Testis (tissue), 3 donors: Measurements from ENCODE around the gene PTGIR. TPM values are rescaled to one million over a fixed set of nuclear protein-coding genes. Genes with fewer than 3 reads are reported as not detected.
A peak's percentile ranks its signal among the peaks of the same experiment; 100 is the strongest.

ENCODE experiments used
- DNase-seq: peaks from one replicate; pipeline ENCODE4 v3.0.0-alpha.2; 2019
- H3K27ac ChIP-seq, 2 donors: fragments of 200-600 bp; sonication (generic); one replicate each; pipeline ENCODE4 v1.5.1; 2019
- H3K27me3 ChIP-seq: fragments of 200-600 bp; sonication (generic); one replicate; pipeline ENCODE4 v1.5.1; 2019
- H3K36me3 ChIP-seq: fragments of 200-600 bp; sonication (generic); one replicate; pipeline ENCODE4 v1.5.1; 2017; ENCODE audit warnings: low read depth; ENCODE audit errors: missing control alignments
- H3K4me1 ChIP-seq: fragments of 200-600 bp; sonication (generic); one replicate; pipeline ENCODE4 v1.5.1; 2019
- H3K4me3 ChIP-seq, 2 donors: fragments of 200-600 bp; sonication (generic); one replicate each; pipeline ENCODE4 v1.5.1; 2017 to 2019
- H3K9me3 ChIP-seq: fragments of 200-600 bp; sonication (generic); one replicate; pipeline ENCODE4 v1.5.1; 2017
- POLR2A ChIP-seq: fragments of 450-650 bp; IDR thresholded peaks from one replicate; pipeline ENCODE4 v1.6.1; 2017; ENCODE audit warnings: antibody characterized with exemption, mild to moderate bottlenecking, moderate library complexity
- WGBS, 2 donors: methylation state at CpG; one replicate each; pipeline ENCODE4 v1.1.5; 2018; 5-methylcytosine and 5-hydroxymethylcytosine counted together
- intact Hi-C: fragments of 100-400 bp; cut with DNase I; formaldehyde crosslinking; loops from one replicate; pipeline ENCODE4 v1.15.1; 2023; ENCODE audit warnings: low total_unique reads
- polyA plus RNA-seq: library from polyadenylated mRNA; stranded (reverse); fragments of 350-450 nt; fragmentation: Illumina TruSeq; extraction: RNeasy Lipid Tissue Mini Kit (QIAGEN cat#74804); gene quantifications from one replicate; pipeline ENCODE4 v1.2.3, GENCODE V29; 2014; ENCODE audit warnings: low read depth, low replicate concordance; ENCODE audit not compliant: insufficient read depth
- total RNA-seq, 2 donors: library from RNA; depleted of rRNA; stranded (reverse); fragments of >200 nt; gene quantifications; one replicate each; pipeline ENCODE4 v1.2.3, GENCODE V29; 2016
- TF ChIP-seq, protein P1 (sequence below), 3 experiments: fragments of 450-650 bp in 2 of 3; fragments of 200-600 bp in 1 of 3; sonication (generic) in 1 of 3; IDR thresholded peaks; one replicate each; pipeline ENCODE4 v1.5.1; 2016 to 2019; ENCODE audit warnings: antibody characterized with exemption in 3 of 3, mild to moderate bottlenecking in 2 of 3, moderate library complexity in 1 of 3

PTGIR gene
- total and polyA plus RNA-seq, 3 donors from 2014 or later = 0.63 to 1.0 (median 0.87) TPM

DNA sequence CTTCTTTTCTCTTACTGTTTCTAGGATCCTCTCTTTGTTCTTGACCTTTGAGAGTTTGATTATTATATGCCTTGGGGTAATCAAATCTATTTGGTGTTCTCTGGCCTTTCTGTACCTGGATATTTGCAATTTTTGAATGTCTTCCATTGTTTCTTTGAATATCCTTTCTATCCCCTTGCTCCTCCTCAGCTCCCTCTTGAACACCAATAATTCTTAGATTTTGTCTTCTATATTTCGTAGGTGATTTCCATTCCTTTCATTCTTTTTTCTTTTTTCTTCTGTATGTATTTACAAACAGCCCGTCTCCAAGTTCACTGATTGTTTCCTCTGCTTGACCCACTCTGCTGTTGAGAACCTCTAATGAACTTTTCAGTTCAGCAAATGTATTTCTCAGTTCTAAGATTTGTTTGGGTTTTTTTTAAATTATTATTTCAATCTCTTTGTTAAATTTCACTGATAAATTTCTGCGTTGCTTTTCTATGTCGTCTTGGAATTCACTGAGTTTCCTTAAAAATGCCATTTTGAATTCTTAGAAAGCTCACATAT is 26.4 kb downstream of the PTGIR start:
- Histone ChIP-seq H3K27ac (no peak overlapping the region), H3K4me3 (no peak overlapping the region), H3K27me3 (no peaks in the 10 kb centered on the region), H3K4me1 (peaks cover 19% of the 10 kb centered on the region), H3K36me3 (no peaks in the 10 kb centered on the region), H3K9me3 (no peaks in the 10 kb centered on the region)
- WGBS, 2 donors = 91 to 94% methylated on average over 4 of the region's 4 CpGs
- no peak for TF ChIP-seq POLR2A
- TF ChIP-seq, protein P1, sequence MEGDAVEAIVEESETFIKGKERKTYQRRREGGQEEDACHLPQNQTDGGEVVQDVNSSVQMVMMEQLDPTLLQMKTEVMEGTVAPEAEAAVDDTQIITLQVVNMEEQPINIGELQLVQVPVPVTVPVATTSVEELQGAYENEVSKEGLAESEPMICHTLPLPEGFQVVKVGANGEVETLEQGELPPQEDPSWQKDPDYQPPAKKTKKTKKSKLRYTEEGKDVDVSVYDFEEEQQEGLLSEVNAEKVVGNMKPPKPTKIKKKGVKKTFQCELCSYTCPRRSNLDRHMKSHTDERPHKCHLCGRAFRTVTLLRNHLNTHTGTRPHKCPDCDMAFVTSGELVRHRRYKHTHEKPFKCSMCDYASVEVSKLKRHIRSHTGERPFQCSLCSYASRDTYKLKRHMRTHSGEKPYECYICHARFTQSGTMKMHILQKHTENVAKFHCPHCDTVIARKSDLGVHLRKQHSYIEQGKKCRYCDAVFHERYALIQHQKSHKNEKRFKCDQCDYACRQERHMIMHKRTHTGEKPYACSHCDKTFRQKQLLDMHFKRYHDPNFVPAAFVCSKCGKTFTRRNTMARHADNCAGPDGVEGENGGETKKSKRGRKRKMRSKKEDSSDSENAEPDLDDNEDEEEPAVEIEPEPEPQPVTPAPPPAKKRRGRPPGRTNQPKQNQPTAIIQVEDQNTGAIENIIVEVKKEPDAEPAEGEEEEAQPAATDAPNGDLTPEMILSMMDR (IDR thresholded peaks at IDR 0.05) = no peak
- intact Hi-C loops = no loop called here
- DNase-seq = no peak

DNA sequence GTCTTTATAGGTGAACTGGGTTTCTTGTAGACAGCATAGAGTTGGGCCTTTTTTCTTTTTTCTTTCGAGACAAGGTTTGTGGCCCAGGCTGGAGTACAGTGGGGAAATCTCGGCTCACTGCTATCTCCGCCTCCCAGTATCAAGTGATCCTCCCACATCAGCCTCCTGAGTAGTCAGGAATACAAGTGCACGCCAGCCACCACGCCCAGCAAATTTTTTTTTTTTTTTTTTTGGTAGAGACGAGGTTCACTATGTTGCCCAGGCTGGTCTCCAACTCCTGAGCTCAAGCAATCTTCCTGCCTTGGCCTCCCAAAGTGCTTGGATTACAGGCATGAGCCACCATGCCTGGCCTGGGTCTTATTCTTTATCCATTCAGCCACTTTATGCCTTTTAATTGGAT is 28.9 kb downstream of the PTGIR start:
- H3K27ac ChIP-seq = no peak overlapping the region
- H3K4me3 ChIP-seq = no peak overlapping the region
- TF ChIP-seq, protein P1 (IDR thresholded peaks at IDR 0.05) = no peak
- no peak for TF ChIP-seq POLR2A
- WGBS, 2 donors = 57 to 73% methylated on average over 6 of the region's 6 CpGs
- no peaks in the 10 kb centered on the region for H3K27me3 ChIP-seq
- no peaks in the 10 kb centered on the region for H3K9me3 ChIP-seq
- H3K4me1 ChIP-seq = peaks cover 3% of the 10 kb centered on the region
- H3K36me3 ChIP-seq = no peaks in the 10 kb centered on the region
- intact Hi-C loops = no loop called here
- DNase-seq = no peak

DNA sequence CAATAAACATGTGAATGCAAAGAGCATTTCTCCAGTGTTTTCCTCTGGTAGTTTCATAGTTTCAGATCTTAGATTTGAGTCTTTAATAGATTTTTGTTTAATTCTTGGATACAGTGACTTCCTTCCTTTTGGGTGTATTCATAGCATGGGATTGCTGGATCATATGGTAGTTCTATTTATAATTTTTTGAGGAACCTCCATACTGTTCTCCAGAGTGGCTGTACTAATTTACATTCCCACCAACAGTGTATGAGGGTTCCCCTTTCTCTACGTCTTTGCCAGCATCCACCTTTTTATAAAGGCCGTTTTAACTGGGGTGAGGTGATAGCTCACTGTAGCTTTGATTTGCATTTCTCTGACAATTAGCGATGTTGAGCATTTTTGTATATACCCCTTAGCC is 33.0 kb downstream of the PTGIR start:
- no peak overlapping the region for H3K4me3 ChIP-seq
- no peak overlapping the region for H3K27ac ChIP-seq
- WGBS, 2 donors = 81 to 98% methylated on average over 3 of the region's 3 CpGs
- no peak for DNase-seq
- intact Hi-C loops = no loop called here
- TF ChIP-seq, protein P1 (IDR thresholded peaks at IDR 0.05) = no peak
- no peak for TF ChIP-seq POLR2A
- H3K36me3 ChIP-seq = no peaks in the 10 kb centered on the region
- H3K4me1 ChIP-seq = no peaks in the 10 kb centered on the region
- no peaks in the 10 kb centered on the region for H3K27me3 ChIP-seq
- no peaks in the 10 kb centered on the region for H3K9me3 ChIP-seq

DNA sequence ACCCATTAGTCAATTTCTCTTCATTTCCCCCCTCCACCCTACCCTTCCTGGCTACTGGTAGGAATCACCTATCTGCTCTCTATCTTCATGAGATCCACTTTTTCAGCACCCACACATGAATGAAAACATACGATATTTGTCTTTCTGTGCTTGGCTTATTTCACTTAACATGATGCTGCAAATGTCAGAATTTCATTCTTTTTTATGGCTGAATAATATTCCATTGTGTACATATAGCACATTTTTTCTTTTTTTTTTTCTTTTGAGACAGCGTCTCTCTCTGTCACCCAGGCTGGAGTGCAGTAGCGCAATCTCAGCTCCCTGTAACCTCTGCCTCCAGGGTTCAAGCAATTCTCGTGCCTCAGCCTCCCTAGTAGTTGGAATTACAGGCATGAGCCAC is 33.6 kb downstream of the PTGIR start:
- no peak overlapping the region for H3K4me3 ChIP-seq
- H3K36me3 ChIP-seq = no peaks in the 10 kb centered on the region
- no peaks in the 10 kb centered on the region for H3K27me3 ChIP-seq
- intact Hi-C loops = no loop called here
- WGBS, 2 donors = 94 to 98% methylated on average over 4 of the region's 4 CpGs
- no peak for DNase-seq
- no peaks in the 10 kb centered on the region for H3K4me1 ChIP-seq
- H3K9me3 ChIP-seq = no peaks in the 10 kb centered on the region
- H3K27ac ChIP-seq = no peak overlapping the region
- TF ChIP-seq POLR2A = no peak
- TF ChIP-seq, protein P1 (IDR thresholded peaks at IDR 0.05) = no peak

DNA sequence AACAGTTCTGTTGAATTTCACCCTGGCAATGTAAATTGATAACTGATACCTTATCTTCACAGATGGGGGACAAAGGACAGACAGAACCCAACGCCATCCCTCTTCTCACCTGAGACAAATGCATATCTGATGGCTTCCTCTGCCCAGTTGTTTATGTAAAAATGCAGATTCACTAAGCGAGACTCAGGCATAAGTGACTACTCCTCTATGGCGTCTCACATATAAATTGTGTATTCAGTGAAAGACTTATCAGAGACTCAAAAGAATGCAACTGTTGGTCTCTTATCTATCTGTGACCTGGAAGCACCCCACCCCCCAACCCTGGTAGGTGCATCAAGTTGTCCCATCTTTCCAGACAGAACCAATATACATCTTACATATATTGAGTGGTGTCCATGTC is 37.0 kb downstream of the PTGIR start:
- DNase-seq = peak; percentile 4
- no peak overlapping the region for H3K27ac ChIP-seq
- intact Hi-C loops = no loop called here
- WGBS, 2 donors = 79 to 90% methylated on average over 3 of the region's 3 CpGs
- H3K27me3 ChIP-seq = no peaks in the 10 kb centered on the region
- no peak overlapping the region for H3K4me3 ChIP-seq
- TF ChIP-seq, protein P1 (IDR thresholded peaks at IDR 0.05) = no peak
- no peak for TF ChIP-seq POLR2A
- no peaks in the 10 kb centered on the region for H3K9me3 ChIP-seq
- H3K4me1 ChIP-seq = no peaks in the 10 kb centered on the region
- no peaks in the 10 kb centered on the region for H3K36me3 ChIP-seq
